Measurements from ENCODE around the gene NCOA5. TPM values are rescaled to one million over a fixed set of nuclear protein-coding genes. Genes with fewer than 3 reads are reported as not detected.
"Not testable (repeated sequence)": the region's sequence is repeated elsewhere in the genome, so short reads cannot be mapped to it uniquely, and the experiment has no call there.

The NCOA5 gene
- total RNA-seq, 2 donors from 2014 or later: 14.5 to 15.0 TPM

GRCh38 chr20:46099491-46100287 lies 9.9 kb upstream of the NCOA5 start:
- Mint-ChIP-seq H3K4me1 (peaks cover 4% of the 10 kb centered on the region), H3K36me3 (ENCODE audit: low read depth) (peaks cover 10% of the 10 kb centered on the region), H3K27ac (no peak overlapping the region), H3K27me3 (peaks cover 48% of the 10 kb centered on the region), H3K4me3 (peak overlapping the region; percentile 21)
- DNase-seq (no peak), ATAC-seq (peak; percentile 51)
- H3K9me3 ChIP-seq (ENCODE audit: control insufficient read depth, low read length, poor library complexity, severe bottlenecking): no peaks in the 10 kb centered on the region

GRCh38 chr20:46093531-46093930 lies 3.8 kb upstream of the NCOA5 start:
- peaks cover 10% of the 10 kb centered on the region for H3K27me3 Mint-ChIP-seq
- H3K36me3 Mint-ChIP-seq (ENCODE audit: low read depth): no peaks in the 10 kb centered on the region
- no peak for DNase-seq
- no peak for ATAC-seq
- H3K4me3 Mint-ChIP-seq: no peak overlapping the region
- peaks cover 5% of the 10 kb centered on the region for H3K4me1 Mint-ChIP-seq
- H3K27ac Mint-ChIP-seq: no peak overlapping the region
- H3K9me3 ChIP-seq (ENCODE audit: control insufficient read depth, low read length, poor library complexity, severe bottlenecking): no peaks in the 10 kb centered on the region

- ATAC-seq, H3K27me3 Mint-ChIP-seq, DNase-seq: not testable (repeated sequence)
Measured at GRCh38 chr20:46091622-46092535, 2.1 kb upstream of the NCOA5 start.

GRCh38 chr20:46089167-46089416 lies 670 bp downstream of the NCOA5 start:
- no peaks in the 10 kb centered on the region for H3K27me3 Mint-ChIP-seq
- H3K36me3 Mint-ChIP-seq (ENCODE audit: low read depth): peaks cover 2% of the 10 kb centered on the region
- DNase-seq (peak in 1 of 3 donors; percentile 25), ATAC-seq (peak; percentile 35)
- peak overlapping the region; percentile 80 for H3K27ac Mint-ChIP-seq
- H3K9me3 ChIP-seq (ENCODE audit: control insufficient read depth, low read length, poor library complexity, severe bottlenecking): peaks cover 2% of the 10 kb centered on the region
- peaks cover 29% of the 10 kb centered on the region for H3K4me1 Mint-ChIP-seq
- H3K4me3 Mint-ChIP-seq: peak overlapping the region; percentile 88

More at GRCh38 chr20:46091622-46092535, 2.1 kb upstream of the NCOA5 start:
- H3K36me3 Mint-ChIP-seq (ENCODE audit: low read depth); H3K9me3 ChIP-seq (ENCODE audit: control insufficient read depth, low read length, poor library complexity, severe bottlenecking); H3K27ac Mint-ChIP-seq; H3K4me3 Mint-ChIP-seq: not testable (repeated sequence)
- H3K4me1 Mint-ChIP-seq: peaks cover 12% of the 10 kb centered on the region

GRCh38 chr20:46088409-46089166 lies 1.2 kb downstream of the NCOA5 start:
- Mint-ChIP-seq H3K4me1 (peaks cover 29% of the 10 kb centered on the region), H3K36me3 (ENCODE audit: low read depth) (peaks cover 2% of the 10 kb centered on the region), H3K4me3 (peak overlapping the region; percentile 88), H3K27ac (peak overlapping the region; percentile 80), H3K27me3 (no peaks in the 10 kb centered on the region)
- no peak for DNase-seq
- ATAC-seq: no peak
- peaks cover 2% of the 10 kb centered on the region for H3K9me3 ChIP-seq (ENCODE audit: control insufficient read depth, low read length, poor library complexity, severe bottlenecking)

- no peak for DNase-seq
- no peak overlapping the region for H3K27ac Mint-ChIP-seq
- no peak for ATAC-seq
- peaks cover 2% of the 10 kb centered on the region for H3K9me3 ChIP-seq (ENCODE audit: control insufficient read depth, low read length, poor library complexity, severe bottlenecking)
- H3K4me1 Mint-ChIP-seq: peaks cover 42% of the 10 kb centered on the region
- H3K36me3 Mint-ChIP-seq (ENCODE audit: low read depth): peaks cover 2% of the 10 kb centered on the region
- peak overlapping the region; percentile 36 for H3K4me3 Mint-ChIP-seq
- H3K27me3 Mint-ChIP-seq: no peaks in the 10 kb centered on the region
Measured at GRCh38 chr20:46087161-46087560, 2.6 kb downstream of the NCOA5 start.

- H3K4me1 Mint-ChIP-seq: peaks cover 45% of the 10 kb centered on the region
- ATAC-seq: no peak
Measured at GRCh38 chr20:46085179-46085851, 4.4 kb downstream of the NCOA5 start.

GRCh38 chr20:46084805-46085178 lies 5.0 kb downstream of the NCOA5 start:
- peaks cover 2% of the 10 kb centered on the region for H3K9me3 ChIP-seq (ENCODE audit: control insufficient read depth, low read length, poor library complexity, severe bottlenecking)
- no peak for DNase-seq
- peaks cover 42% of the 10 kb centered on the region for H3K4me1 Mint-ChIP-seq

More at GRCh38 chr20:46085179-46085851, 4.4 kb downstream of the NCOA5 start:
- Mint-ChIP-seq H3K4me3 (no peak overlapping the region), H3K27ac (peak overlapping the region; percentile 19), H3K36me3 (ENCODE audit: low read depth) (peaks cover 2% of the 10 kb centered on the region), H3K27me3 (no peaks in the 10 kb centered on the region)
- no peak for DNase-seq
- H3K9me3 ChIP-seq (ENCODE audit: control insufficient read depth, low read length, poor library complexity, severe bottlenecking): peaks cover 2% of the 10 kb centered on the region

GRCh38 chr20:46083531-46084061 lies 6.2 kb downstream of the NCOA5 start:
- peaks cover 2% of the 10 kb centered on the region for H3K9me3 ChIP-seq (ENCODE audit: control insufficient read depth, low read length, poor library complexity, severe bottlenecking)
- Mint-ChIP-seq H3K36me3 (ENCODE audit: low read depth) (peaks cover 2% of the 10 kb centered on the region), H3K4me3 (no peak overlapping the region), H3K4me1 (peaks cover 44% of the 10 kb centered on the region), H3K27ac (no peak overlapping the region), H3K27me3 (no peaks in the 10 kb centered on the region)
- ATAC-seq: no peak
- DNase-seq: no peak

More at GRCh38 chr20:46084805-46085178, 5.0 kb downstream of the NCOA5 start:
- Mint-ChIP-seq H3K27ac (peak overlapping the region; percentile 19), H3K36me3 (ENCODE audit: low read depth) (peaks cover 2% of the 10 kb centered on the region), H3K27me3 (no peaks in the 10 kb centered on the region), H3K4me3 (no peak overlapping the region)
- ATAC-seq: no peak

- H3K4me3 Mint-ChIP-seq: no peak overlapping the region
- H3K27me3 Mint-ChIP-seq: no peaks in the 10 kb centered on the region
Measured at GRCh38 chr20:46083101-46083500, 6.7 kb downstream of the NCOA5 start.

GRCh38 chr20:46081074-46081473 lies 8.7 kb downstream of the NCOA5 start:
- no peaks in the 10 kb centered on the region for H3K9me3 ChIP-seq (ENCODE audit: control insufficient read depth, low read length, poor library complexity, severe bottlenecking)
- ATAC-seq (no peak), DNase-seq (no peak)
- H3K4me3 Mint-ChIP-seq: no peak overlapping the region
- peaks cover 2% of the 10 kb centered on the region for H3K36me3 Mint-ChIP-seq (ENCODE audit: low read depth)
- H3K27ac Mint-ChIP-seq: no peak overlapping the region
- H3K27me3 Mint-ChIP-seq: no peaks in the 10 kb centered on the region
- H3K4me1 Mint-ChIP-seq: peaks cover 30% of the 10 kb centered on the region

More at GRCh38 chr20:46083101-46083500, 6.7 kb downstream of the NCOA5 start:
- no peak overlapping the region for H3K27ac Mint-ChIP-seq
- peaks cover 2% of the 10 kb centered on the region for H3K36me3 Mint-ChIP-seq (ENCODE audit: low read depth)
- peaks cover 42% of the 10 kb centered on the region for H3K4me1 Mint-ChIP-seq
- no peak for DNase-seq
- H3K9me3 ChIP-seq (ENCODE audit: control insufficient read depth, low read length, poor library complexity, severe bottlenecking): no peaks in the 10 kb centered on the region
- ATAC-seq: no peak

- no peak overlapping the region for H3K4me3 Mint-ChIP-seq
- no peaks in the 10 kb centered on the region for H3K27me3 Mint-ChIP-seq
- peaks cover 28% of the 10 kb centered on the region for H3K4me1 Mint-ChIP-seq
- peaks cover 7% of the 10 kb centered on the region for H3K36me3 Mint-ChIP-seq (ENCODE audit: low read depth)
- H3K27ac Mint-ChIP-seq: no peak overlapping the region
- ATAC-seq: no peak
- DNase-seq: no peak
- no peaks in the 10 kb centered on the region for H3K9me3 ChIP-seq (ENCODE audit: control insufficient read depth, low read length, poor library complexity, severe bottlenecking)
Measured at GRCh38 chr20:46078954-46079353, 10.8 kb downstream of the NCOA5 start.

Measured in T-helper 17 cell (primary cell).